ENCODE data around the gene SLIT3.

Gene SLIT3

DNA sequence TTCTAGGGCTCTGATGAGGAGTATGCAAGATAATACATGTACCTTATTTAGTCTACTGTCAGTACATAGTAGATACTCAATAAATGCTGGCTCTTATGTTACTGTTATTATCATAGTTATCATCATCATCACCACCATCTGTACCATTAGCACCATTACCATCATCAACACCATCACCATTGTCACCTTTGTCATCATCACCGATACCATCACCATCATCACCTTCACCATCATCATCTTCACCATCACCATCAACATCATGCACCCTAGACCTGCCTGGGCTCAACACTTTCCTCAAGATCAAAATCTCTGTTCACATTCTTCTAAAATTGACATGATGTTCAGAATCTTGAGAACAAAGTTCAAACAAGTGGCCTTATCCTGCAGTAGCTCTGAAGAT, 595.6 kb downstream of the SLIT3 start:
- no peak for TF ChIP-seq EZH2phosphoT487 (conservative IDR thresholded peaks at IDR 0.05; ENCODE audit: low read length)
- TF ChIP-seq, protein P1, sequence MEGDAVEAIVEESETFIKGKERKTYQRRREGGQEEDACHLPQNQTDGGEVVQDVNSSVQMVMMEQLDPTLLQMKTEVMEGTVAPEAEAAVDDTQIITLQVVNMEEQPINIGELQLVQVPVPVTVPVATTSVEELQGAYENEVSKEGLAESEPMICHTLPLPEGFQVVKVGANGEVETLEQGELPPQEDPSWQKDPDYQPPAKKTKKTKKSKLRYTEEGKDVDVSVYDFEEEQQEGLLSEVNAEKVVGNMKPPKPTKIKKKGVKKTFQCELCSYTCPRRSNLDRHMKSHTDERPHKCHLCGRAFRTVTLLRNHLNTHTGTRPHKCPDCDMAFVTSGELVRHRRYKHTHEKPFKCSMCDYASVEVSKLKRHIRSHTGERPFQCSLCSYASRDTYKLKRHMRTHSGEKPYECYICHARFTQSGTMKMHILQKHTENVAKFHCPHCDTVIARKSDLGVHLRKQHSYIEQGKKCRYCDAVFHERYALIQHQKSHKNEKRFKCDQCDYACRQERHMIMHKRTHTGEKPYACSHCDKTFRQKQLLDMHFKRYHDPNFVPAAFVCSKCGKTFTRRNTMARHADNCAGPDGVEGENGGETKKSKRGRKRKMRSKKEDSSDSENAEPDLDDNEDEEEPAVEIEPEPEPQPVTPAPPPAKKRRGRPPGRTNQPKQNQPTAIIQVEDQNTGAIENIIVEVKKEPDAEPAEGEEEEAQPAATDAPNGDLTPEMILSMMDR (IDR thresholded peaks at IDR 0.05; ENCODE audit: insufficient read depth, low read length, poor library complexity, severe bottlenecking), result no peak
- H3K27ac ChIP-seq (ENCODE audit: low read depth, low read length), result no peak overlapping the region
- H2AFZ ChIP-seq (ENCODE audit: low read depth, low read length, severe bottlenecking), result no peak overlapping the region

DNA sequence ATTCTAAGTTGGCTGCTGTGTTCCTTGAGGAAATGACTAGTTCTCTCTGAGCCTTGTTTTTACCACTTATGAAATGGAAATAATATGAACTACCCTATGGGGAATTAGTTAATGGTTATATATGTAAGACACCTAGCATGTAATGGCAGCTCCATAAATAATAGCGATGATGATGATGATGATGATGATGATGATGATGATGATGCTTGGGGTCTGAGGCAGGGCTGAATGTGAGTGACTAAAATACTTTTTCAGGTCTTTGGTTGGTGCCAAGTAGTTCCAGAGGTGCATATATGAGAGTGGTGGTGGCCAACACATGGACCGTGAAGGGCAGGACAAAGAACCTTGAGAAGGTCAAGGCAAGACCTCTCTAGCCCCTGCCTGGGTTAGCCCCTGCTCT, 598.4 kb downstream of the SLIT3 start:
- Histone ChIP-seq H3K4me2 (ENCODE audit: low read depth, low read length, poor library complexity, severe bottlenecking) (no peak overlapping the region), H3K9me2 (replicated peaks; ENCODE audit: insufficient read depth, low read length) (no peaks in the 10 kb centered on the region), H3K4me3 (ENCODE audit: insufficient read depth, low read length, poor library complexity, severe bottlenecking) (no peak overlapping the region), H3K9me3 (ENCODE audit: insufficient read depth, low read length) (no peaks in the 10 kb centered on the region), H3K36me3 (ENCODE audit: low read length) (no peaks in the 10 kb centered on the region), H3K27ac (ENCODE audit: low read depth, low read length) (no peak overlapping the region), H3K27me3 (ENCODE audit: low read length) (no peaks in the 10 kb centered on the region), H2AFZ (ENCODE audit: low read depth, low read length, severe bottlenecking) (no peak overlapping the region), H4K20me1 (ENCODE audit: low read depth, low read length) (no peaks in the 10 kb centered on the region), H3K9ac (ENCODE audit: low read length) (no peak overlapping the region), H3K79me2 (ENCODE audit: insufficient read depth, low read length) (no peaks in the 10 kb centered on the region), H3F3A (ENCODE audit: insufficient read depth) (no peaks in the 10 kb centered on the region)
- TF ChIP-seq EZH2phosphoT487 (conservative IDR thresholded peaks at IDR 0.05; ENCODE audit: low read length), result no peak
- TF ChIP-seq, protein P1 (IDR thresholded peaks at IDR 0.05; ENCODE audit: insufficient read depth, low read length, poor library complexity, severe bottlenecking), result no peak

More for the DNA sequence above, 595.6 kb downstream of the SLIT3 start:
- Histone ChIP-seq H3K79me2 (ENCODE audit: insufficient read depth, low read length) (no peaks in the 10 kb centered on the region), H3K27me3 (ENCODE audit: low read length) (no peaks in the 10 kb centered on the region), H3F3A (ENCODE audit: insufficient read depth) (no peaks in the 10 kb centered on the region), H3K4me3 (ENCODE audit: insufficient read depth, low read length, poor library complexity, severe bottlenecking) (no peak overlapping the region), H3K4me2 (ENCODE audit: low read depth, low read length, poor library complexity, severe bottlenecking) (no peak overlapping the region), H4K20me1 (ENCODE audit: low read depth, low read length) (no peaks in the 10 kb centered on the region), H3K9ac (ENCODE audit: low read length) (no peak overlapping the region), H3K9me3 (ENCODE audit: insufficient read depth, low read length) (no peaks in the 10 kb centered on the region), H3K36me3 (ENCODE audit: low read length) (no peaks in the 10 kb centered on the region), H3K9me2 (replicated peaks; ENCODE audit: insufficient read depth, low read length) (no peaks in the 10 kb centered on the region)

DNA sequence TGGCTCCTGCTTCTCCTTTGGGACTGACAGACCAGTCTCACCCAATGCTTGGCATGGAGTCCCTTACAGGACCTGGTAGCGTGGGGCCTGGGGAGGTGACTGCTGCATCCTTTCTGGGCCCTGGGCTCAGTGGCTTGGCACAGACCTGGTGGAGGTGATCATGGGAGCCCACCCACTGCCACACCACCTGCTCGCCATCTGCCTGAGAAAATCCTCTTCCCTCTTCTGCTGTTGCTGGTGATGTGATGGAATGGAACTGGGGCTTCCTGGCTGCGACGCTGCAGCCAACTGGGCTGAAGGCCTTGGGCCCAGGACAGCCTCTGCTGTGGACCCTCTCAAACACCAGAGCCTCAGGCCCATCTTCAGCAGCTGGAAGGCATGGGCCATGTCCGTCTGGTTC, 599.3 kb downstream of the SLIT3 start:
- Histone ChIP-seq H3K27ac (ENCODE audit: low read depth, low read length) (no peak overlapping the region), H3K27me3 (ENCODE audit: low read length) (no peaks in the 10 kb centered on the region), H3K9me2 (replicated peaks; ENCODE audit: insufficient read depth, low read length) (no peaks in the 10 kb centered on the region), H3K9ac (ENCODE audit: low read length) (no peak overlapping the region), H3K36me3 (ENCODE audit: low read length) (no peaks in the 10 kb centered on the region), H3K4me3 (ENCODE audit: insufficient read depth, low read length, poor library complexity, severe bottlenecking) (no peak overlapping the region), H4K20me1 (ENCODE audit: low read depth, low read length) (no peaks in the 10 kb centered on the region), H3K9me3 (ENCODE audit: insufficient read depth, low read length) (no peaks in the 10 kb centered on the region), H2AFZ (ENCODE audit: low read depth, low read length, severe bottlenecking) (no peak overlapping the region), H3K4me2 (ENCODE audit: low read depth, low read length, poor library complexity, severe bottlenecking) (no peak overlapping the region), H3K79me2 (ENCODE audit: insufficient read depth, low read length) (no peaks in the 10 kb centered on the region), H3F3A (ENCODE audit: insufficient read depth) (no peaks in the 10 kb centered on the region)
- TF ChIP-seq EZH2phosphoT487 (conservative IDR thresholded peaks at IDR 0.05; ENCODE audit: low read length), result no peak
- TF ChIP-seq, protein P1 (IDR thresholded peaks at IDR 0.05; ENCODE audit: insufficient read depth, low read length, poor library complexity, severe bottlenecking), result no peak

All from SU-DHL-6 (cell line).